ENCODE data around the gene CDCP1.
A peak's percentile ranks its signal among the peaks of the same experiment; 100 is the strongest.
"Not testable (repeated sequence)": the region's sequence is repeated elsewhere in the genome, so short reads cannot be mapped to it uniquely, and the experiment has no call there.

Gene CDCP1

DNA sequence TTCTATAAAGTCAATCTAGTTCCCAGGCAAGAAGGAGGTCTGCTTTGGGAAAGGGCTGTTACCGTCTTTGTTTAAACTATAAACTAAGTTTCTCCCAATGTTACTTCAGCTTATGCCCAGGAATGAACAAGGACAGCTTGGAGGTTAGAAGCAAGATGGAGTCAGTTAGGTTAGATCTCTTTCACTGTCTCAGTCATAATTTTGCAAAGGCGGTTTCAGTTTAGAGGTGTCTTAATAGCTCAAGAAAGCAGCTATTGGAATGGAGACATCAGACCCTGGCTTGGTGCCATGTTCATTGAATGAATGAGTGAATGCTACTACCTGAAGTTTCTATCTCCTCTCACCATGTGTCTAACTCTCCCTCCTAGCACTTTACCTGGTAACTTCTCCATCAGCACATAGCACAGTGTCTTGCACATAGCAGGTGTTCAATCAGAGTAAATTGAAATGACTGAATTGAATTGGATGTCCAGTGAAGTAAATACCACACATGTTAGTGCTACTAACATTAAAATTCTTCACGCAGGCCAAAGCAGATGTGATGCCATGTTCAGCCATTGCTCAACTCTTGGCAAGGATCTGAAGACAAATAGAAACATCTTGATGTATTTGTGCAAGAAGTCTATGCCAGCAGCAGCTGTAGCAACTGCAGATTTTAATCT is 91.9 kb downstream of the CDCP1 start:
- DNase-seq, result peak in 1 of 2 donors; percentile 47

DNA sequence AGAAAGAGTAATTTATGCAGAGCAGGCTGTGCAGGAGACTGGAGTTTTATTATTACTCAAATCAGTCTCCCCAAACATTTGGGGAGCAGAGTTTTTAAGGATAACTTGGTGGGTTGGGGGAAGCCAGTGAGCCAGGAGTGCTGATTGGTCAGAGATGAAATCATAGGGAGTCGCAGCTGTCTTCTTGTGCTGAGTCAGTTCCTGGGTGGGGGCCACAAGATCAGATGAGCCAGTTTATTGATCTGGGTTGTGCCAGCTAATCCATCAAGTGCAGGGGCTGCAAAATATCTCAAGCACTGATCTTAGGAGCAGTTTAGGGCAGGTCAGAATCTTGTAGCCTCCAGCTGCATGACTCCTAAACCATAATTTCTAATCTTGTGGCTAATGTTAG is 92.4 kb downstream of the CDCP1 start:
- not testable (repeated sequence) for DNase-seq

DNA sequence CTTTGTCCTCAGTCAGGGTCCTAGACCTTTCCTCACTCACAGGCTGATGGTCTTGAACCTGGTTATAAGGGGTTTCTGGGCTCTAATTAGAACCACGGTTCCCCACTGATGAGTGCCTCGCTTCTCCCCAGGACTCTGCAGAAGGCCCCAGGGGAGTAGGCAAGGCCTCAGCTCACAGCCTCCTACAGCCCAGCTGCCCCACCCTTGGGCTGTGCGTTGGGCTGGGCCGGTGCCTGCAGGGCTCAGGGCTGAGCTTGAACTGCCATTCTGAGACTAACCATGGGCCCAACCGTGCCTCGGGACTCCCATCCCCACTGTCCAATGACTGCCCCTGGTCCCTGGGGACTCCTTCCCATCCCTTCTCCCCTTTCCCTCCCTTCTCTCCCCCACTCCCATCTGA is 94.5 kb downstream of the CDCP1 start:
- DNase-seq, result no peak

DNA sequence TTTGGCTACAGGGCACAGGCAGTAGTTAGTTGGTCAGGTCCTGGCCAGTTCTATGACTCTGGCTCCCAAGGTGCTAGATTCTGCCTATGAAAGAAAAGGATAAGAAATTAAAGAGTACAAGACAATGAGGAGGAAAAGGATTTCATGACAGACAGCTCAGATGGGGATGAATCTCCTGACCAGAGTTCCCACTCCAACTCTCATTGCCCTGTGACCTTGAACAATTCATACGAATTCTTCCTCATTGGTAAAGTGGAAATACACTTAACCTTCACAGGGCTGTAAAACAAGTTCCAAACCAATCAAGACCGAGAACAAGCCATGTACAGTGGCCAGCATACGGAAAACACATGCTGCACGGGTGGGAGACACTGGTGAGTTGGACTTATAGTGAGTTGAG is 96.4 kb downstream of the CDCP1 start:
- DNase-seq, result no peak

DNA sequence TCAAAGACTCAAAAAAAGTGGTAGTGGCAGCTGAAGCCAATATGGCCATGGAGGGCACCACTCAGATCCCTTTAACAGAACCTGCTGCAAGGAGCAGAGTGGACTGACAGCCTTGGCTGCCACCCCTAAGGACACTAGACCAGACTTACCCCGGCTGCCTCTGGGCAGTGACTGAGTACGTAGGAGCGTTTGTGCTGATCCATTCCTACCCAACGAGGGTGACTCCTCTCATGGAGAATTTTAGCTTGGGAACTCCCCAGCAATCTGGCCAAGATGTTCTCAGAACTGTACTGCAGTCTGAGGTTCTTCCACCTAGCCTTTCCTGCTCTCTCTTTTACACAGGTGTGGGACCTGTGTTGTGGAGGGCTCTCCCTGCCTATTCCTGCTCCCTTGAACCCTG is 97.9 kb downstream of the CDCP1 start:
- DNase-seq, result no peak

DNA sequence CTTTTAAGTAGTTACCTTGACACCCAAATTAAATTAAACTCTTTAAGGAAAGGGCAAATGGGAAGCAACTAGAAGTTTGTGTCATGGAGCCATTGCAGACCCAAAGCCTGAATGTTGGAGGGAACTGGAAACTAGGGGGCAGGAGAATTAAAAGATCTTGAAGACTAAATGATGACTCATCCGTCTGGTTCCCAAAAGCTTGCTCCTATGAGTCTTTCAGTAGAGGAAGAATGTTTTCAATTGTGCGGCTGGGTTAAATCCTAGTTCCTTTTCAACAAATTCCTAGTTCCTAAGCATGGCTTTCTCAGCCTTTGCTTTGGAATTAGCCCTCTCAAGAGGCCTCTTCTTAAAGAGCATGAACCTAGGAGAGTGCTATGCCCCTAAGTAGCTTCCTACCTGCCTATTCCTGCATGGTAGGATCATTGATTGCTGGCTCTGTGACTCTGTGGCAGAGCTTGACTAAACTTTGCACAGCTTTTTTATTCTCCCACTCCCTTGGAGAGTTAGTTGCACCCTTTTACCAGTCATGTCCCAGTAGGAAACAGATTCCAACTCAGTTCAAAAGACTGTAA is 102.4 kb downstream of the CDCP1 start:
- DNase-seq, result peak; percentile 78 to 83

DNA sequence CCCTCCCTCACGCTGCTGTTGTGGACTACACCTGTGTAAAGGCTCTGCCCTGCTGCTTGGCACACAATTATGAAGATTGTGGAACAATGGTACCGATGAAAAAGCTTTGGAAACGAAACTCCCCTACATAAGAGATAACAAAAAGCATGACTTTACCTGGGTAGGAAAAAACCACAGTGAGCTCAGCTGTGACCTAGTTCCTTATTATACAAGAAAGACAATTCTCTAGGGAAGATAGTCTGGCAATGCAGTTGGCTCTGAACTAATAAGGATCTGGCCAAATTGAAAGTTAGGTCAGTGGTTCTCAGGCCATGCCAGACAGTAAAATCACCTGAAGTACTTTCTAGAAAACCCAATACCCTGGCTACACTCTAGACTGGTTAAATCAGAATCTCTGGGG is 104.0 kb downstream of the CDCP1 start:
- DNase-seq, result no peak

DNA sequence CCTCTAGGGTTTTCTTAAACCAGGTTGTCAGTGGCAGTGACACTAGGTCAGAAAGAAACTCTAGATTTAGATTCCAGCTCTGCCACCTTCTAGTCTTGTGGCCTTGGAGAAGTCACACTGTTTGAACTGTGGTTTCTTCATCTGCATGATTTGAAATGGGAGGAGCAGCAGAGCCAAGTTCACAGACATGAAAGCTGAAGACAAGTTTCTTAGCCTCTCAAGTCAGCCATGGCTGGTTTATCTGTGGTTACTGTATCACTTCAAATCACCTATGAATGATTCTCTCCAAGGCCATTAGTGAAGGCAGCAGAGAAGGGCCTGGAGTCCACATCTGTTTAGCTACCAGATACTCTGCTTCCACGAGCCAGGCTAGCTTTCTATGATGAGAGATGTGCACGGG is 104.5 kb downstream of the CDCP1 start:
- no peak for DNase-seq

DNA sequence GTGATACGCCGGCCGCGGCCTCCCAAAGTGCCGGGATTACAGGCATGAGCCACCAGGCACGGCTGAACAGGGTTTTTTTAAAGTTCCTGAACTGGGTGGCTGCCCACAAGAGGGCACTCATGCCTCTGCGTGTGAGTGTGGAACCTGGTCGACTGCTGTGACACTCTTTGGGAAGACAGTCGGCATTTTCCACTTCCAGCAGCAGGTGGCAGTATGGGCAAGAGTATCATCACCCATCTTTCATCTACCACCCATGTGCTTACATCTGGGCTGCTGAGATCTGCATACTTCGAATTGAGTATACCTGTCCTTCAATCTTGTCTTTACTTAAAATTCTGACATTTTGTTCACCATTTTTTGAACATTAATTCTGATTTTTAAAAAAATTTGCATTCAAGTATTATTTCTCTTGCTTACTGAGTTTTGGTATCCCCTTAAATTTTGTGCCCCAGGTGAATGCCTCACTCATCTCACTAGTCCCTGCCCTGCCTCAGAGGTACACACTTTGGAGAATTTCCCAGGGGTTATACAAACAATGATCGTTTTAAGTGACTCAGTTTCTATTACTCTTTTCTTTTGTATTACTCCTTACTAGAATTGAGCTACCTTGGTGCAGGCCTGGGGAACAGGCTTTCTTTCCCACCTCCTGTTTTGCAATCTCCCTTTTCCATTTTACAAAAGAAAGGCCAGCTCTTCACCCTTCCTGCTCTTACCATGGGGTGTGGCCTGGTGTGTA is 108.3 kb downstream of the CDCP1 start:
- peak; percentile 89 to 99 for DNase-seq

DNA sequence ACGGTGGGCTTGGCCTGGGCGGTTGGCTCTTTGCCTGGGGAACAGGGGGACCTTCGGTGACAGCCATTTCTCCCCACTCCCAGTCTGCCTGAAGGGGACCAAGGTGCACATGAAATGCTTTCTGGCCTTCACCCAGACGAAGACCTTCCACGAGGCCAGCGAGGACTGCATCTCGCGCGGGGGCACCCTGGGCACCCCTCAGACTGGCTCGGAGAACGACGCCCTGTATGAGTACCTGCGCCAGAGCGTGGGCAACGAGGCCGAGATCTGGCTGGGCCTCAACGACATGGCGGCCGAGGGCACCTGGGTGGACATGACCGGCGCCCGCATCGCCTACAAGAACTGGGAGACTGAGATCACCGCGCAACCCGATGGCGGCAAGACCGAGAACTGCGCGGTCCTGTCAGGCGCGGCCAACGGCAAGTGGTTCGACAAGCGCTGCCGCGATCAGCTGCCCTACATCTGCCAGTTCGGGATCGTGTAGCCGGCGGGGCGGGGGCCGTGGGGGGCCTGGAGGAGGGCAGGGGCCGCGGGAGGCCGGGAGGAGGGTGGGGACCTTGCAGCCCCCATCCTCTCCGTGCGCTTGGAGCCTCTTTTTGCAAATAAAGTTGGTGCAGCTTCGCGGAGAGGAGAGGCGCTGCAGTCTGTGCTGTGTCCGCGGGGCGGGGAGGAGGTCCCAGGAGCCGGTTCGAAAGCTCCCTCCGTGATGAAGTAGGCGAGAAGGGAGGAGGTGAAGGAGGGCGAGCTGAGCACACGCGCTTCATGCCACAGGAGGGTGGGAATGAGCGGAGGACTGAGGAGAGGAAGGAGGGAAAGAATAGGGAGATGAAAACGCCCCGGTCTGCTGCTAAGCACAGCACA is 110.5 kb downstream of the CDCP1 start:
- no peak for DNase-seq

DNA sequence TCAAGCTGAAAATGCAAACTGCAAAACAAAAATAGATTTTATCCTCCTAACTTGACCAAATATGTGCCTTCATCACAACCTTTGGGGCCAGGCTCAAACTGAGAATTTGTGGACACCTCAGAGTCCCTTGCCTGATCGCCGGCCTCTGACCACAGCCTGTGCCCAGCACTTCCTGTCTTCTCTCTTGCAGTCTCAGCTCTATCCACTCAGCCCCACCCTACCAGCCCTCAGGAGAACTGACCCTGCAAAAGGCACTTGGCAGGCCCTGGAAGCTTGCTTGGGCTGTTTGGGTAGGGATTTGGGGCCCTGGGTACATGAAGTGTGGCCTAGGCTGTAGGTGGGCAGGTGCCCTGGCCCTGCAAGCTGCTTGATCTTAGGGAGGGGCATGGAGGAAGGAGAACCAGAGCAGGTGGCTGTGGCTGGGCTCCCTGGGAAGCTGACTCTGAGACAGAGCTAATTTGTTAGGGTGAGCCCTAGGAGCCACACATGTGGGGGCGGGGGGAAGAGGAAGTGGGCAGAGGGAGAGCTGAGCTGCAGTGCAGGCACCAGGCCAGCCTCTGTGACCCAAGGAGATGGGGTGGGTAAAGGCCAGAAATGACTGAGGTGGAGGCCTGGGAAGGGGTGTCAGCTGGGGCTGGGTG is 111.4 kb downstream of the CDCP1 start:
- DNase-seq, result peak; percentile 70 to 77

DNA sequence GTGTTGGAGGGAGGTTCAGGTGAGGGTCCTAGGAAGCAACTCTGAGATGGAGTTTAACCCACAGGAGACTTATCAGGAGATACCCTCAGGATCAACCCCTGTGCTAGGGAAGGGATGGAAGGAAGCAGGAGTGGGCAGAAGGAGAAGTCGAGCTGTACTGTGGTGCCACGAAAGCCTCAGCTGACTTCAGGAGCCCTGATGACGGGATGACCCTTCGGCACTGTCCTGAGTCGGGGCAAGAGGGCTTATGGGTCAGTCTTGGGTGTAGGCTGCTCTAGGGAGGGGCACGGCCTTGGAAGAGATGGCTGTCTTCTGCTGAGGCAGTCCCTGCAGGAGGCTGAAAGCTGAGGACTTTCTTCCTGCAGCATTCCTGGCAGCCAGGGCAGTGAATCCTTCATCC is 112.4 kb downstream of the CDCP1 start:
- no peak for DNase-seq

Measured in inflammatory macrophage treated with lipopolysaccharide for 1 hour (primary cell).